ENCODE data around the gene FBXL3.

The FBXL3 gene

DNA sequence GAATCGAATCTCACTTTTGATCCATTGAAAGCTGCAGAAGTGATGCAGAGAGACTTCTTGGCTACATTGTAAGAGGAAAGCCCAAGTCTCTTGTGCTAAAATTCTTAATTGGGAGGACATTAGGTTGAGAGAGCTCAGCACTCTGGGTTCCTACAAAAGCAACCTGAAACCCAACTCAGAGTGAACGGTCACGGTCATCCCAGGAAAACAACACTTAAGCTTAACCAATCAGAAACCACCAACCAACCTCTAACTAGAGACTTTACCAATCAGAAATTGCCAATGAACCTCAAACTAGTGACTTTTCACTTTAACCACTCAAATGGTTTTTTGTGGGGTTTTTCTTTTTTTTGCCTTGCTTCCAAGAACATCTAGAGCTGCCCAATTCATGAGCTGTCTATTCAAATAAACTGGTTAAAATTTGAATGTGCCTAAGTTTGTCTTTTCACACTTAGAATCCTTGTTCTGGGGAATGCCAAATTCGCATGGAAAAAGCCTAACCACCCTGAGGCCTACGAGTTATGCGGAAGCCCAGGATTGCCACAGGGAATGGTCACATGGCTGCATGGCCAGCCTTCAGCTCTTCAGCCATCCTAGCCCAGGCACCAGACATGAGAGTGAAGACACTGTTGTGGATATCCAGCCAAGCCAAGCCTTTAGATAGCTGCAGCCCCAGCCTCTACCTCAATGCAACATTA, 52.9 kb downstream of the FBXL3 start:
- Histone ChIP-seq H4K8ac (ENCODE audit: low read length) (no peak overlapping the region), H3K18ac (ENCODE audit: low read depth in 1 of 2, low read length in 2 of 2) (no peak overlapping the region), H2BK120ac (ENCODE audit: low read depth, low read length) (no peak overlapping the region), H3K4me2 (ENCODE audit: low read length, poor library complexity, severe bottlenecking) (no peak overlapping the region), H2BK15ac (ENCODE audit: low read depth, poor library complexity, severe bottlenecking) (no peak overlapping the region), H3K9me3 (ENCODE audit: control insufficient read depth, low read length) (no peaks in the 10 kb centered on the region), H2AFZ (ENCODE audit: low read depth, low read length) (no peak overlapping the region), H3K79me1 (replicated peaks; ENCODE audit: low read length, poor library complexity, severe bottlenecking) (no peaks in the 10 kb centered on the region), H2BK12ac (ENCODE audit: low read length in 2 of 2) (no peak overlapping the region), H3K23ac (ENCODE audit: low read length in 2 of 2) (no peak overlapping the region), H2AK5ac (ENCODE audit: low read length, severe bottlenecking) (no peak overlapping the region), H3K27ac (ENCODE audit: low read length, poor library complexity, severe bottlenecking) (no peak overlapping the region), H2BK5ac (ENCODE audit: low read depth, low read length, poor library complexity, severe bottlenecking) (no peak overlapping the region), H3K4me1 (ENCODE audit: control insufficient read depth, insufficient read depth, low read depth, low read length) (peaks cover 2% of the 10 kb centered on the region), H3K4me3 (ENCODE audit: insufficient read depth in 1 of 2, low read depth in 1 of 2, low read length in 2 of 2) (no peak overlapping the region), H3K14ac (ENCODE audit: low read length in 2 of 2) (no peak overlapping the region), H3K9ac (ENCODE audit: low read length) (no peak overlapping the region), H3K27me3 (ENCODE audit: control insufficient read depth in 1 of 2, insufficient read depth in 1 of 2, low read length in 2 of 2) (peaks cover 4 to 24% of the 10 kb centered on the region in 2 experiments), H3K4ac (ENCODE audit: low read depth in 1 of 2, low read length in 2 of 2) (no peak overlapping the region), H3K36me3 (ENCODE audit: control insufficient read depth in 1 of 2, insufficient read depth in 2 of 2, low read depth in 1 of 2, low read length in 2 of 2) (no peaks in the 10 kb centered on the region), H4K91ac (ENCODE audit: low read length) (no peak overlapping the region)
- 91% methylated on average over 6 of the region's 6 CpGs for WGBS
- DNase-seq = no peak

DNA sequence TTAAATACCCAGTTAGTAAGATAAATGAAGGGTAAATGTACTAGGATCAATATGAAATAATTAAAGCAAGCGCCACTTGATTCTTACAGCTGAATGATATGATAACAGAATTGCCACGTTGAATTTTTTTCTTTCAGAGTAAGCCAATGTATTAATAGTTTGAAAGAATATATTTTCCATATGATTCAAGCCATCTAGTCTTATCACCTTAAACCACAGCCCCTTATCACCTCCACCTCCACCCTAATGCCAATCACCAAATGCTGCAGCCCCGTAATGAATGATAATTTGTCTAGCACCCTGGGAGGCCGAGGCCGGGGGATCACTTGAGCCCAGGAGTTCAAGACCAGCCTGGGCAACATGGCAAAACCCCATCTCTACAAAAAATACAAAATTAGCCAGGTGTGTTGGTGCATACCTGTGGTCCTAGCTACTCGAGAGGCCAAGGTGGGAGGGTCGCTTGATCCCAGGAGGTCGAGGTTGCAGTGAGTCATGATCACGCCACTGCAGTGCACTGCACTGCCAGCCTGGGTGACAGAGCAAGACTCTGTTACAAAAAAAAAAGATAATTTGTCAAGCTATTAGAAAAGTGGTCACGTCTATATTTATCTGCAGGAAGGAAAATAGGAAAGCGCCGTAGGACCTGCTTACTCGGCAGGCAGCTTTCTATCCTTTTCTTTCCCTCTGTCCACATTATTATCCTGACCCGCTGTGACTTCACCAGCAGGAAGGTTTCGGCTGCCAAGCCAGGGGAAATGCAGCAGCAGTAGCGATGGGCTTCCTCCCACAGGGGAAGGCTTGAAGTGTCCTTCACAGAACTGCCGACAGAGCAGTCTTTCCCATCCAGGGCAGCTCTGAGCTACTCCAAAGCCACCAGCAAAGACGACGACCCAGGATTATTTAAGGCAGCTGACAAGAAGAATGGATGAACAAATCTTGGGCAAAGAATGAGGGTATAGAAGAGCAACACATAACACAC, 54.8 kb downstream of the FBXL3 start:
- Histone ChIP-seq H3K18ac (ENCODE audit: low read depth in 1 of 2, low read length in 2 of 2) (no peak overlapping the region), H2BK15ac (ENCODE audit: low read depth, poor library complexity, severe bottlenecking) (no peak overlapping the region), H4K8ac (ENCODE audit: low read length) (no peak overlapping the region), H3K9ac (ENCODE audit: low read length) (no peak overlapping the region), H3K9me3 (ENCODE audit: control insufficient read depth, low read length) (no peaks in the 10 kb centered on the region), H2BK120ac (ENCODE audit: low read depth, low read length) (no peak overlapping the region), H2BK5ac (ENCODE audit: low read depth, low read length, poor library complexity, severe bottlenecking) (no peak overlapping the region), H4K91ac (ENCODE audit: low read length) (no peak overlapping the region), H2BK12ac (ENCODE audit: low read length in 2 of 2) (no peak overlapping the region), H3K79me1 (replicated peaks; ENCODE audit: low read length, poor library complexity, severe bottlenecking) (no peaks in the 10 kb centered on the region), H3K27ac (ENCODE audit: low read length, poor library complexity, severe bottlenecking) (no peak overlapping the region), H3K4me3 (ENCODE audit: insufficient read depth in 1 of 2, low read depth in 1 of 2, low read length in 2 of 2) (no peak overlapping the region), H2AFZ (ENCODE audit: low read depth, low read length) (no peak overlapping the region), H3K36me3 (ENCODE audit: control insufficient read depth in 1 of 2, insufficient read depth in 2 of 2, low read depth in 1 of 2, low read length in 2 of 2) (no peaks in the 10 kb centered on the region), H3K14ac (ENCODE audit: low read length in 2 of 2) (no peak overlapping the region), H3K4me1 (ENCODE audit: control insufficient read depth, insufficient read depth, low read depth, low read length) (peaks cover 2% of the 10 kb centered on the region), H3K4ac (ENCODE audit: low read depth in 1 of 2, low read length in 2 of 2) (no peak overlapping the region), H2AK5ac (ENCODE audit: low read length, severe bottlenecking) (no peak overlapping the region), H3K4me2 (ENCODE audit: low read length, poor library complexity, severe bottlenecking) (no peak overlapping the region), H3K23ac (ENCODE audit: low read length in 2 of 2) (no peak overlapping the region), H3K27me3 (ENCODE audit: control insufficient read depth in 1 of 2, insufficient read depth in 1 of 2, low read length in 2 of 2) (peaks cover 4 to 11% of the 10 kb centered on the region in 2 experiments)
- WGBS = 67% methylated on average over 16 of the region's 19 CpGs
- no peak for DNase-seq

- no peak overlapping the region for H2BK5ac ChIP-seq (ENCODE audit: low read depth, low read length, poor library complexity, severe bottlenecking)
- no peak overlapping the region for H3K4me3 ChIP-seq (ENCODE audit: insufficient read depth in 1 of 2, low read depth in 1 of 2, low read length in 2 of 2)
- H3K36me3 ChIP-seq (ENCODE audit: control insufficient read depth in 1 of 2, insufficient read depth in 2 of 2, low read depth in 1 of 2, low read length in 2 of 2) = no peaks in the 10 kb centered on the region
- no peak overlapping the region for H3K4ac ChIP-seq (ENCODE audit: low read depth in 1 of 2, low read length in 2 of 2)
- H3K4me2 ChIP-seq (ENCODE audit: low read length, poor library complexity, severe bottlenecking) = no peak overlapping the region
- H3K18ac ChIP-seq (ENCODE audit: low read depth in 1 of 2, low read length in 2 of 2) = no peak overlapping the region
- DNase-seq = no peak
- H2AFZ ChIP-seq (ENCODE audit: low read depth, low read length) = no peak overlapping the region
- H2BK12ac ChIP-seq (ENCODE audit: low read length in 2 of 2) = no peak overlapping the region
- H3K9me3 ChIP-seq (ENCODE audit: control insufficient read depth, low read length) = no peaks in the 10 kb centered on the region
- H3K27me3 ChIP-seq (ENCODE audit: control insufficient read depth in 1 of 2, insufficient read depth in 1 of 2, low read length in 2 of 2) = peaks cover 3 to 8% of the 10 kb centered on the region in 2 experiments
- H3K79me1 ChIP-seq (replicated peaks; ENCODE audit: low read length, poor library complexity, severe bottlenecking) = no peaks in the 10 kb centered on the region
- no peak overlapping the region for H4K8ac ChIP-seq (ENCODE audit: low read length)
- H3K14ac ChIP-seq (ENCODE audit: low read length in 2 of 2) = no peak overlapping the region
- 96% methylated on average over 3 of the region's 3 CpGs for WGBS
- H2BK120ac ChIP-seq (ENCODE audit: low read depth, low read length) = no peak overlapping the region
- no peak overlapping the region for H2AK5ac ChIP-seq (ENCODE audit: low read length, severe bottlenecking)
- no peak overlapping the region for H3K9ac ChIP-seq (ENCODE audit: low read length)
- no peaks in the 10 kb centered on the region for H3K4me1 ChIP-seq (ENCODE audit: control insufficient read depth, insufficient read depth, low read depth, low read length)
- H4K91ac ChIP-seq (ENCODE audit: low read length) = no peak overlapping the region
- no peak overlapping the region for H3K27ac ChIP-seq (ENCODE audit: low read length, poor library complexity, severe bottlenecking)
- H3K23ac ChIP-seq (ENCODE audit: low read length in 2 of 2) = no peak overlapping the region
- no peak overlapping the region for H2BK15ac ChIP-seq (ENCODE audit: low read depth, poor library complexity, severe bottlenecking)
These were observed 55.7 kb downstream of the FBXL3 start for GRCh38 chr13:76971215-76971614.
